ENCODE measurements around the gene KCND2.

The KCND2 gene

DNA sequence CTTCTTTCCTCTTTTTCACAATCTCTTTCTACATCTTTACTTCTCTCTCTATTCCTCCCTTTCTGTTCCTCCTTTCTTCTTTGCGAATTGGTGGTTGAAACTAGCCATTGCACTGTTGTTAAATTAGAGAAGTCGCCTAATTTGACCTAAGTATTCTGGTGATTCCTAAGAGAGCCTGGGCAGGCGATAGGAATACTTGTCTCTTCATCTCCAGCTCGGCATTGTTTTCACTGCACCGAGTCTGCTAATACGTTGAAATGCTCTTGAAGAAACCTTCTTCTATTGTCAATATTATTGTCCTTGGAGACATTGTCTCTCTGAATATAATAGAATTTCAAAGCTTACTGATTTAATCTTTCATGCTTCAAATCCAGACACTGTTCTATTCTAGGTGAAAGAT, 31.7 kb downstream of the KCND2 start:
- TF ChIP-seq, protein P1, sequence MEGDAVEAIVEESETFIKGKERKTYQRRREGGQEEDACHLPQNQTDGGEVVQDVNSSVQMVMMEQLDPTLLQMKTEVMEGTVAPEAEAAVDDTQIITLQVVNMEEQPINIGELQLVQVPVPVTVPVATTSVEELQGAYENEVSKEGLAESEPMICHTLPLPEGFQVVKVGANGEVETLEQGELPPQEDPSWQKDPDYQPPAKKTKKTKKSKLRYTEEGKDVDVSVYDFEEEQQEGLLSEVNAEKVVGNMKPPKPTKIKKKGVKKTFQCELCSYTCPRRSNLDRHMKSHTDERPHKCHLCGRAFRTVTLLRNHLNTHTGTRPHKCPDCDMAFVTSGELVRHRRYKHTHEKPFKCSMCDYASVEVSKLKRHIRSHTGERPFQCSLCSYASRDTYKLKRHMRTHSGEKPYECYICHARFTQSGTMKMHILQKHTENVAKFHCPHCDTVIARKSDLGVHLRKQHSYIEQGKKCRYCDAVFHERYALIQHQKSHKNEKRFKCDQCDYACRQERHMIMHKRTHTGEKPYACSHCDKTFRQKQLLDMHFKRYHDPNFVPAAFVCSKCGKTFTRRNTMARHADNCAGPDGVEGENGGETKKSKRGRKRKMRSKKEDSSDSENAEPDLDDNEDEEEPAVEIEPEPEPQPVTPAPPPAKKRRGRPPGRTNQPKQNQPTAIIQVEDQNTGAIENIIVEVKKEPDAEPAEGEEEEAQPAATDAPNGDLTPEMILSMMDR (IDR thresholded peaks at IDR 0.05; ENCODE audit: insufficient read depth, low read depth, low read length, missing control alignments): no peak
- no peak overlapping the region for H3K4me3 ChIP-seq (ENCODE audit: low read length)
- DNase-seq (ENCODE audit: low read depth): no peak

DNA sequence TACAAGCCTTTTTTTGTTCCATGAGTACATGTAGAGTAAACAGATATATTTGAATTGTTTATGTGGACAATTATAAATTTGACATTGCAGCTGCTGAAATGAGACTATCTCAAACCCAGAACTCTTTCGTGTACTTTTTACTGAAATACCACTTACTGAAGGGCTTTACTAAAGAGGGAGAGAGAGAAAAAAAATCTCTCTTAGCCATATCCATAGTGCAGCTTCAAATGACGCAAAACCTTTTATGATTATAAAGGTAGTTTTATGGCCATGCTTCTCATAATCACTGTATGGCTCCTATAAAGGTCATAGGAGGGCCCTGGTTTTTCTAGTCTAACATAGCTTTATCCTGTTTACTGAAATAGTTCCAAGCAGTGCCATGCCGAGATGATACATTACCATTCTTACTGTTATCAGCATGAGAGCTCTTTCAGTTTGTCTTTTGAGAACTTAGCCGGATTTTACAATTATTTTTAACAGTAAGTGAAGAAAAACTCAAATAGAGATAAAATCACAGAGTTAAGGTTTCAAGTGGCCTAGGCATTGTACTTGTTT, 35.1 kb downstream of the KCND2 start:
- TF ChIP-seq, protein P1 (IDR thresholded peaks at IDR 0.05; ENCODE audit: insufficient read depth, low read depth, low read length, missing control alignments): no peak
- no peak overlapping the region for H3K4me3 ChIP-seq (ENCODE audit: low read length)
- DNase-seq (ENCODE audit: low read depth): no peak

DNA sequence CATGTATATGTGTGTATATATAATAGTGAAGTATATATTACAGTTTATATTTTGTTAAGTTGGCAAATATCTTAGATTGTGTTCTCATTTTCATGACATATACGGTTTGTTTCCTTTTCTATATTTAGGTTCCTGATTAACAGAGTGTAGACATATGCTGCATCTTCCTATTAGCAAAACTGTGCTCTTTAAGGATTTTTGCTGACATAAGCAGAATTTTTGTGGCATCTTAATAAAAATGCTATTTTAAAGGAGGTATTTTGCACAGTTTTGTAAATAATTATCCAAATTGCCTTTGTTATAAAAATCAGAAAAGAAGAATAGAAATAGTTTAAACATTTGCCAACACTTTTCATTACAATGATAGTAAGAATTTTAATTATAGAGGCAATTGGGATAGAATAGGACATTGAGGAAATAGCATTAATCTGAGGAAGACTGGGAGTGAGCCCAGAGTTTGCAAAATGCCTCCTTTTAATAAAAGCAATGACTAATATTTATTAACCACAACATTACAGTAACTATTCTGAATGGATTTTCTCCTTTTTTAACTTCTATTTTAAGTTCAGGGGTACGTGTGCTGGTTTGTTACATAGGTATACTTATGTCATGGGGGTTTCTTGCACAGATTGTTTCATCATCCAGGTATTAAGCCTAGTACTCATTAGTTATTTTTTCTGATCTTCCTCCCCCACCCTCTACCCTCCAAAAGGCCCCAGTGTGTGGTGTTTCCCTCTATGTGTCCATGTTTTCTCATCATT, 38.2 kb downstream of the KCND2 start:
- TF ChIP-seq, protein P1 (IDR thresholded peaks at IDR 0.05; ENCODE audit: insufficient read depth, low read depth, low read length, missing control alignments): no peak
- no peak for DNase-seq (ENCODE audit: low read depth)
- no peak overlapping the region for H3K4me3 ChIP-seq (ENCODE audit: low read length)

DNA sequence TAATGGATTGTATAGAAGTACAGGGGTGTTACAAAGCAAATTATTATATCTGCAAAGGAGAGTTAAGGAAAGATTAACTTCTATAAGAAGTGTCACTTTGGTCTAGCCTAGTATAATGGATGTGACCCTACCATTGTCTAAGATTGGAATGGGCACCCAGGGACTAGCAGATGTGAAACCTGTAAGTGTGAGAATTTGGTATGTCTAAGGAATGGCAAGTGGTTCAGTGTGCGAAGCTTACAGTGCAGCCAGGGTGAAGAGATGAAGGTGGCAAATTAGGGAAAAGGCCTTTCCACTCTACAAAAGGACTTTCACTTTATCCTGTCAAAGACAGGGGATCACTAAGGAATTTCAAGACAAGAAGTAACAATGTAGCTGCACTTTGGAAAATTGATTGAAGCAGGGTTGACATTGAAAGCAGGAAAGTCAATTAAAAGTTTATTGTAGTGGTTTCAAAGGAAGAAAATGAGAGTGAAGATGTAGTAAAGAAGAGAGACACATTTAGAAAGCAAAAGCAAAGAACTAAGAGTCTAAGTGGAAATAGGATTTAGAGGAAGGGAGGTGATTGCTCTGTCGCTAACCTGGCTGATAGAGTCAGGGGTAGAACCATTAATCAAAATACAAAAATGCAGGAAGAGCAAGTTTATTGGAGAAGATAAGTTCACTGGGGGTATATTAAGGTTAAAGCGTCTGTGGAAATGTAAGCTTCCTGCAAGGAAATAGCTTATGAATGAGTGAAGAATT, 47.4 kb downstream of the KCND2 start:
- TF ChIP-seq, protein P1 (IDR thresholded peaks at IDR 0.05; ENCODE audit: insufficient read depth, low read depth, low read length, missing control alignments): no peak
- no peak for DNase-seq (ENCODE audit: low read depth)
- no peak overlapping the region for H3K4me3 ChIP-seq (ENCODE audit: low read length)

DNA sequence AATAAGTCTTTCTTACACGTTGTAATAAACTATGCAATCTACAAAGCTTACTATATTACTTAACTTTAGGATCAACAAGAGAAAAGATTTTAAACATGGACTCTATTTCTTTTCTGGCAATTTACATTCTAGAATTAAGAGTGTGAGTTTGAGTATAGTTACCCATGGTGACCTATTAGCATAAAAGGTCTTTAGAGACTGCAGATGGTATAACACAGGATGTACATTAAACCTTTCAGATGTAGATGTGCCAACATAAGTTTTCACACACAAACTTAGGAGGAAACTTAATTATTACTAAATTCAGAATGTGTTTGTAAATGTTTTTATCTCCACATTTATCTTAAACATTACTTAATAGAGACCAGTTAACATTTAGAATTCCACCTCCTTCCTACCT, 54.1 kb downstream of the KCND2 start:
- H3K4me3 ChIP-seq (ENCODE audit: low read length): no peak overlapping the region
- TF ChIP-seq, protein P1 (IDR thresholded peaks at IDR 0.05; ENCODE audit: insufficient read depth, low read depth, low read length, missing control alignments): no peak
- no peak for DNase-seq (ENCODE audit: low read depth)

DNA sequence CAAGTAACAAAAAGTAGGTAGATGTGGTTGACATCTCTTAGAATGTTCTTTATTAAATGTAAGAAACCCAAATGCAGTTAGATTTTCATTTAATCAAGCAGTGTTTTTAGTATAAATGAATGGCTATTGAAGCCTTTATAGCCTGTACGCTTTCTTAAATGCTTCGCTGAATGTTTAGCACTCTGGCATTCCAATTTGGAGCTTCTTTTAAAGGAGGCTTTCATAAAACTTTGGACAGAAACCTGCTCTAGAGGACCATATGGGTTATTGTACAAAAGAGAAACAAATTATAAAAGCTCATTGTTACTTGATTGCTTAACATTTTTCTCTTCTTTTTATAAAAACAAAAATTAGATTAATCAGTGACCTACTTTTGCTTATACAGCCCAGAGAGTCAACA, 59.5 kb downstream of the KCND2 start:
- TF ChIP-seq, protein P1 (IDR thresholded peaks at IDR 0.05; ENCODE audit: insufficient read depth, low read depth, low read length, missing control alignments): no peak
- H3K4me3 ChIP-seq (ENCODE audit: low read length): no peak overlapping the region
- no peak for DNase-seq (ENCODE audit: low read depth)

All from epithelial cell of esophagus (primary cell).